ENCODE results near the gene SEPTIN5. TPM values are rescaled to one million over a fixed set of nuclear protein-coding genes. Genes with fewer than 3 reads are reported as not detected.

SEPTIN5 gene
- total RNA-seq, 1 donor from 2014 or later, result 103 TPM

GRCh38 chr22:19722178-19722981 is 8.1 kb downstream of the SEPTIN5 start:
- Mint-ChIP-seq H3K27me3 (ENCODE audit: unreplicated experiment) (no peaks in the 10 kb centered on the region), H3K36me3 (ENCODE audit: unreplicated experiment) (peaks cover 24% of the 10 kb centered on the region), H3K4me1 (ENCODE audit: unreplicated experiment) (peaks cover 14% of the 10 kb centered on the region), H3K4me3 (ENCODE audit: unreplicated experiment) (no peak overlapping the region), H3K27ac (ENCODE audit: unreplicated experiment) (no peak overlapping the region), H3K9me3 (ENCODE audit: unreplicated experiment) (no peaks in the 10 kb centered on the region)
- no peak for TF ChIP-seq CTCF (IDR thresholded peaks at IDR 0.05)
- no peak for DNase-seq (ENCODE audit: extremely low spot score, unreplicated experiment)

- no peak for TF ChIP-seq CTCF (IDR thresholded peaks at IDR 0.05)
- DNase-seq (ENCODE audit: extremely low spot score, unreplicated experiment), result no peak
- Mint-ChIP-seq H3K36me3 (ENCODE audit: unreplicated experiment) (peaks cover 24% of the 10 kb centered on the region), H3K27me3 (ENCODE audit: unreplicated experiment) (no peaks in the 10 kb centered on the region), H3K9me3 (ENCODE audit: unreplicated experiment) (no peaks in the 10 kb centered on the region), H3K4me3 (ENCODE audit: unreplicated experiment) (no peak overlapping the region), H3K27ac (ENCODE audit: unreplicated experiment) (no peak overlapping the region), H3K4me1 (ENCODE audit: unreplicated experiment) (peaks cover 9% of the 10 kb centered on the region)
These were observed 8.6 kb downstream of the SEPTIN5 start for GRCh38 chr22:19722982-19723231.

- Mint-ChIP-seq H3K36me3 (ENCODE audit: unreplicated experiment) (peaks cover 24% of the 10 kb centered on the region), H3K27ac (ENCODE audit: unreplicated experiment) (no peak within 1 kb of the TSS), H3K4me3 (ENCODE audit: unreplicated experiment) (no peak within 1 kb of the TSS), H3K4me1 (ENCODE audit: unreplicated experiment) (peaks cover 9% of the 10 kb centered on the region), H3K27me3 (ENCODE audit: unreplicated experiment) (no peaks in the 10 kb centered on the region), H3K9me3 (ENCODE audit: unreplicated experiment) (no peaks in the 10 kb centered on the region)
- DNase-seq (ENCODE audit: extremely low spot score, unreplicated experiment), result no peak
- no peak for TF ChIP-seq CTCF (IDR thresholded peaks at IDR 0.05)
These were observed 9.1 kb downstream of the SEPTIN5 start, which contains the start of gene GP1BB for GRCh38 chr22:19723232-19723982. TSS of gene GP1BB (plus strand) at chr22:19723539. CDS start at chr22:19723570, 31 bp downstream.

GRCh38 chr22:19723983-19724827 is 9.9 kb downstream of the SEPTIN5 start:
- Mint-ChIP-seq H3K4me1 (ENCODE audit: unreplicated experiment) (peaks cover 8% of the 10 kb centered on the region), H3K27ac (ENCODE audit: unreplicated experiment) (no peak overlapping the region), H3K36me3 (ENCODE audit: unreplicated experiment) (peaks cover 24% of the 10 kb centered on the region), H3K27me3 (ENCODE audit: unreplicated experiment) (no peaks in the 10 kb centered on the region), H3K9me3 (ENCODE audit: unreplicated experiment) (no peaks in the 10 kb centered on the region), H3K4me3 (ENCODE audit: unreplicated experiment) (no peak overlapping the region)
- no peak for TF ChIP-seq CTCF (IDR thresholded peaks at IDR 0.05)
- no peak for DNase-seq (ENCODE audit: extremely low spot score, unreplicated experiment)
